ENCODE data around the gene GDF11. TPM values are rescaled to one million over a fixed set of nuclear protein-coding genes. Genes with fewer than 3 reads are reported as not detected.
A peak's percentile ranks its signal among the peaks of the same experiment; 100 is the strongest.
"Not testable (repeated sequence)": the region's sequence is repeated elsewhere in the genome, so short reads cannot be mapped to it uniquely, and the experiment has no call there.

The GDF11 gene
- total RNA-seq, 2 experiments from 2014 or later = 4.2 TPM

DNA sequence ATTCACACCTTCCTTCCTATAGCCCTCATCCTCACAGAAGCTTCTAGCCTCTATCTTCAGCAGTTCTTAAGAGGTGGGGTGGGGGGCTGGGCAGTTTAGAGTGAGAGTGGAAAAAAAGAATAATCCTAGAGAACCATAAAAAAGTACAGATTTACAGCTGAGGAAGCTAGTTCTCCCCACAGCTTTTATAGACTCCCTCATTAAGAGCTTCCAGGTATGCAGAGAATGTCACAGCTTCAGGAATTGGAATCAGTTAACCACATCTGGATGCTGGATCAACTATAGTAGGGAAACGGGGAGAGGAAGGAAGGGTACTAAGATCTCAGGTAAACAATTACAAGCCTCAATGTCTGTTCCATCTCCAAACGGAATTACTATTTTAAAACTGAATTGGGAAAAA, 12.3 kb downstream of the GDF11 start:
- DNase-seq = no peak
- no peaks in the 10 kb centered on the region for H3K27me3 Mint-ChIP-seq (ENCODE audit: low read depth)
- H3K4me3 Mint-ChIP-seq = no peak overlapping the region
- peaks cover 28% of the 10 kb centered on the region for H3K36me3 Mint-ChIP-seq (ENCODE audit: low read depth)
- no peaks in the 10 kb centered on the region for H3K9me3 Mint-ChIP-seq
- CTCF ChIA-PET = interaction anchor here (1.3 to 1.8 kb wide), 3 partner anchors 16 to 40 kb away, joined by 3 to 5 read pairs (median 4); no protein-coding TSS in a partner anchor
- H3K27ac Mint-ChIP-seq = peak overlapping the region; percentile 25
- H3K4me1 Mint-ChIP-seq (ENCODE audit: low read depth) = peaks cover 13% of the 10 kb centered on the region
- intact Hi-C loops (cut with micrococcal nuclease) = no loop called here

DNA sequence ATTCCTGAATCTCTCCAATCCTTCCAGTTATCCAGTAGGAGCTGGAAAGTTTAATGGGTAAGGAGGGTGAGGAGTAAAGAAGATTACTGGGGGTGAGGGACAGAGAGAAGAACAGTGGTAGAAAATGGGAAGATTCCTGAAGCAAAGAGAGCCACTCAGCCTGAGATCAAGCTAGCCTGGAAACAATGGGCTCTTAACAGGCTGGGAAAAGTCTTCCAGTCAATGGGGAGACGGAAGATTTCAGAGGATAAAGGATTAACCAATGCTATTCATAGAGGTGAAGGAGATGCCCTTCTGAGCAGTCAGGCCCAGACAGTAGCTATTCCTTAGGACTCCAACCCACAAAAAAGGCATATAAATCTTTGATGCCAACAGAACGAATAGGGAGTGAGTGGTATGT, 14.8 kb downstream of the GDF11 start:
- CTCF ChIA-PET = interaction anchor here (0.7 to 1.6 kb wide), 2 partner anchors 11 to 15 kb away, joined by 3 to 4 read pairs; no protein-coding TSS in a partner anchor
- Mint-ChIP-seq H3K36me3 (ENCODE audit: low read depth) (peaks cover 34% of the 10 kb centered on the region), H3K27ac (no peak overlapping the region), H3K9me3 (no peaks in the 10 kb centered on the region), H3K4me3 (no peak overlapping the region), H3K4me1 (ENCODE audit: low read depth) (peaks cover 25% of the 10 kb centered on the region), H3K27me3 (ENCODE audit: low read depth) (no peaks in the 10 kb centered on the region)
- intact Hi-C loops (cut with micrococcal nuclease) = no loop called here
- no peak for DNase-seq

DNA sequence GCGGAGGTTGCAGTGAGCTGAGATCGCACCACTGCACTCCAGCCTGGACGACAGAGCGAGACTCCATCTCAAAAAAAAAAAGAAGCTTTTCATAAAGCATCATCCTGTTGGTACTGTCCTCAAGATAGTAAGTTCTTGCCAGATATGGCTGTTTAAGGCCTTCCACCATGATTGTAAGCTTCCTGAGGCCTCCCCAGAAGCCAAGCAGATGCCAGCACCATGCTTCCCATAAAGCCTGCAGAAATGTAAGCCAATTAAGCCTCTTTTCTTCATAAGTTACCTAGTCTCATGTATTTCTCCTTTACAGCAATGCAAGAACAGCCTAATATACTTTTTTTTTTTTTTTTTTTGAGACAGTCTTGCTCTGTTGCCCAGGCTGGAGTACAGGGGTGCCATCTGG, 15.7 kb downstream of the GDF11 start:
- CTCF ChIA-PET = interaction anchor here (0.7 kb wide), 1 partner anchor 14 kb away, joined by 3 read pairs; no protein-coding TSS in a partner anchor
- intact Hi-C loops (cut with micrococcal nuclease); H3K27ac Mint-ChIP-seq; H3K9me3 Mint-ChIP-seq; H3K4me3 Mint-ChIP-seq; DNase-seq; H3K27me3 Mint-ChIP-seq (ENCODE audit: low read depth): not testable (repeated sequence)
- peaks cover 34% of the 10 kb centered on the region for H3K36me3 Mint-ChIP-seq (ENCODE audit: low read depth)
- H3K4me1 Mint-ChIP-seq (ENCODE audit: low read depth) = peaks cover 25% of the 10 kb centered on the region

DNA sequence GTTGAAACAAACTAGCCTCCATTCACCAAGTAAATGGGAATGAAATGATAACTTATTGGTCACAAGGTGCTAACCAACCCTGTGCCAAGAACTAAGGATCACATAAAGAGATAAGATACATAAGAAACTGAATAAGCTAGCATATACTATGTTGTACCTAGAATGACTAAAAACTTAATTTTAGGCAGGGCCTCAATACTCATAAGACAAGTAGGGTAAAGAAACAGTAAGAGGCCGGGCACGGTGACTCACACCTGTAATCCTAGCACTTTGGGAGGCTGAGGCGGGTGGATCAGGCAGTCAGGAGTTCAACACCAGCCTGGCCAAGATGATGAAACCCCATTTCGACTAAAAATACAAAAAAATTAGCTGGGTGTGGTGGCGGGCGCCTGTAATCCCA, 17.7 kb downstream of the GDF11 start:
- CTCF ChIA-PET = interaction anchor here (1.0 to 1.7 kb wide), 4 partner anchors 16 to 235 kb away, joined by 3 to 4 read pairs (median 4); no protein-coding TSS in a partner anchor
- Mint-ChIP-seq H3K36me3 (ENCODE audit: low read depth) (peaks cover 29% of the 10 kb centered on the region), H3K4me1 (ENCODE audit: low read depth) (peaks cover 18% of the 10 kb centered on the region), H3K27me3 (ENCODE audit: low read depth) (no peaks in the 10 kb centered on the region), H3K27ac (peak overlapping the region; percentile 69), H3K4me3 (no peak overlapping the region), H3K9me3 (no peaks in the 10 kb centered on the region)
- intact Hi-C loops (cut with micrococcal nuclease) = no loop called here
- DNase-seq = peak; percentile 72

DNA sequence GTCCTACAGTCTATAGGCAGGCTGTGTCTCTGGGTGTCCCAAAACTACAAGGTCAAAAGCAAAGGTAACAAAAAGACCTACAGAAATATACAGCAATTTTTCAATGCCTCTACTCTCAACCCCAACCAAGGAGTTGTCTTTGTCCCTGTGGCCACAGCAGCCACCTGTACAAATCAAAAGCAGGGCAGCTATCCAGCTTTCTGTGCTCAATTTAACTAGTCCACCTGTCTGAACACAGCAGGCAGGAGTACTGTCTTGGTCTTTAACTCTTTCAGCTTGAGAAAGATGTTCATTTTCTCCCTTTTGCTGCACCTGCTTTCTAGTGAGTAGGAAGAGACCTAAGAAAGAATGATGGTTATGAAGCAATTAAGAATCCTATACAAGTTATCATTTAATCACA, 19.7 kb downstream of the GDF11 start:
- CTCF ChIA-PET = interaction anchor here (1.2 kb wide), 1 partner anchor 24 kb away, joined by 6 read pairs; no protein-coding TSS in a partner anchor
- H3K9me3 Mint-ChIP-seq = no peaks in the 10 kb centered on the region

DNA sequence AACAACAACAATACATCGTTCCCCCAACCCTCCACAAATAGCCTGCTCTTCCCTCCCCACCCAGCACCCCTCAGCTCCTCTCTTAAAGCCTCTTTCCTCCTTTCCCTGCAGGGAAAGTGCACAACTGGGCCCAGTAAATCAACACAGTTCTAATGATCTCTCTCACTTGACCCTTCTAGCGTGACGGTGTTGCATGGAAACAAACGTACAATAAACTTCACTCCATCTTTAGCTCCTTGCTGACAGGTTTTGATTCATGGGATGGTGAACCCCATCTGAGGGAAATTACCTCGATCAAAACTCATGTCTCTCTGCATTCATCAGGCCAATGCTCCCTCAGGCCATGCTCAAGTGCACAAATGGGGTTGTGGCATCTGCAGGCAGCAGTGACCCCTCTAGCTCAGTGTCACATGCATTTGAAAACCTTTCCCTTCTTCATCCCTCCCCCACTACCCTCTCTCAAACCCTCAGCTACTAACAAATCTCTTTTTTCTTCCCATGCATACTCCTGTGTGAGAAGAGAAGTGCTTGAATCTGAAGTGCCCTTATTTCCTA, 22.9 kb downstream of the GDF11 start:
- CTCF ChIA-PET = interaction anchor here (0.6 kb wide), 1 partner anchor 102 kb away, joined by 3 read pairs; no protein-coding TSS in a partner anchor
- H3K27ac Mint-ChIP-seq = no peak overlapping the region

More for the DNA sequence above, 19.7 kb downstream of the GDF11 start:
- Mint-ChIP-seq H3K4me1 (ENCODE audit: low read depth) (peaks cover 13% of the 10 kb centered on the region), H3K4me3 (no peak overlapping the region), H3K27me3 (ENCODE audit: low read depth) (no peaks in the 10 kb centered on the region), H3K27ac (no peak overlapping the region), H3K36me3 (ENCODE audit: low read depth) (peaks cover 23% of the 10 kb centered on the region)
- intact Hi-C loops (cut with micrococcal nuclease) = no loop called here
- DNase-seq = no peak

DNA sequence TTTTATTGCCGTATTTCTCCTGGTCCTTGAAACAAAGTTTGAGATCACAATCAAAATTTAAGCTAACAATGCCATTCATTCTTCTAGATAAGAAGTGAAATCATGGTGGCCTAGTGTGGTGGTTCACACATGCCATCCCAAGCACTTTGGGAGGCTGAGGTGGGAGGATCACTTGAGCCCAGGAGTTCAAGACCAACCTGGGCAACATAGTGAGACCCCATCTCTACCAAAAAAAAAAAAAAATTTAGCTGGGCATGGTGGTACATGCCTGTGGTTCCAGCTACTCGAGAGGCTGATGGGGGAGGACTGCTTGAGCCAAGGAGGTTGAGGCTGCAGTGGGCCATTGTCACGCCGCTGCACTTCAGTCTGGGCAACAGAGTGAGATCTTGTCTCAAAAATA, 24.2 kb downstream of the GDF11 start:
- Mint-ChIP-seq H3K36me3 (ENCODE audit: low read depth) (peaks cover 16% of the 10 kb centered on the region), H3K9me3 (no peaks in the 10 kb centered on the region)

More for the DNA sequence above, 22.9 kb downstream of the GDF11 start:
- DNase-seq = no peak
- Mint-ChIP-seq H3K4me3 (no peak overlapping the region), H3K36me3 (ENCODE audit: low read depth) (peaks cover 9% of the 10 kb centered on the region), H3K27me3 (ENCODE audit: low read depth) (no peaks in the 10 kb centered on the region), H3K4me1 (ENCODE audit: low read depth) (peaks cover 10% of the 10 kb centered on the region), H3K9me3 (no peaks in the 10 kb centered on the region)
- intact Hi-C loops (cut with micrococcal nuclease) = no loop called here

DNA sequence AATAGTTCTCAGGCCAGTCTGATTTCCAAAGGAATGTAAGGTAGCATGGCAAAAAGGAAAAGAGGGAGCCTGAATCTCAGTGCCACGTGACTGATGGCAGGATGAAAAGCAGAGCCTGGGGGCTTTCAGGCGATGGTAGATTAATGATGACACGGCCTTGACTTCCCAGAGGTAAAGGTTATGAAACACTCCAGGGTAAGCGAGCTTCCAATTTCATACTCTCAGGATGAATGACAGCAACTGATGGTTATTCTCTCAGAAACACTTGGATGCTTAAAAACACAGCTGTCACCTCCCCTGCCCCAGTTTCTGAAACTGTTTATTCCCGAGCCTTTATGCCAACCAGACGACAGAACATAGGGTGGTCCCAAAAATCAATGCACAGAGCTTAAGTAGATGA, 28.8 kb downstream of the GDF11 start:
- CTCF ChIA-PET = interaction anchor here (0.7 to 1.7 kb wide), 4 partner anchors 15 to 269 kb away, joined by 3 to 6 read pairs (median 4); no protein-coding TSS in a partner anchor
- no peak overlapping the region for H3K27ac Mint-ChIP-seq

More for the DNA sequence above, 24.2 kb downstream of the GDF11 start:
- DNase-seq = no peak
- Mint-ChIP-seq H3K27me3 (ENCODE audit: low read depth) (no peaks in the 10 kb centered on the region), H3K4me3 (no peak overlapping the region), H3K27ac (no peak overlapping the region), H3K4me1 (ENCODE audit: low read depth) (peaks cover 4% of the 10 kb centered on the region)
- intact Hi-C loops (cut with micrococcal nuclease) = no loop called here
- CTCF ChIA-PET = interaction anchor here (0.6 kb wide), 1 partner anchor 53 kb away, joined by 3 read pairs; no protein-coding TSS in a partner anchor

DNA sequence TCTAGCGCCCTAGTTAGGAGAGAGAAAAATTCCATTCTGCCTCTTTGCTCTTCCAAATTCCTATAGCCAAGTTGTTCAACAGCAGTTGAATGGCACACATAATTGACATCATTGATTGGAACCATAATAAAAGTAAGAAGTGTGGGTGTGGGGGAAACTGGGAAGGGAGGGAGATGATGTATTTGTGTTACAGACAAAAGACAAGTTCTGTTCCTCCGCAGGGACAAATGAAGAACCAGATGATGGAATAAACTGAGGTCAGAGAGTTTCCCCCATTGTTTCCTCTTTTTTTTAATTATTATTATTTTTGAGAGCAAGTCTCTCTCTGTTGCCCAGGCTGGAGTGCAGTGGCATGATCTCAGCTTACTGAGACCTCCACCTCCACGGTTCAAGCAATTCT, 34.9 kb downstream of the GDF11 start:
- intact Hi-C loops (cut with micrococcal nuclease) = no loop called here
- CTCF ChIA-PET = interaction anchor here (0.6 to 0.7 kb wide), 2 partner anchors 39 to 307 kb away, joined by 3 read pairs; no protein-coding TSS in a partner anchor
- Mint-ChIP-seq H3K4me3 (no peak overlapping the region), H3K27ac (no peak overlapping the region), H3K27me3 (ENCODE audit: low read depth) (no peaks in the 10 kb centered on the region), H3K9me3 (no peaks in the 10 kb centered on the region), H3K36me3 (ENCODE audit: low read depth) (peaks cover 21% of the 10 kb centered on the region), H3K4me1 (ENCODE audit: low read depth) (no peaks in the 10 kb centered on the region)
- no peak for DNase-seq

More for the DNA sequence above, 28.8 kb downstream of the GDF11 start:
- Mint-ChIP-seq H3K9me3 (no peaks in the 10 kb centered on the region), H3K36me3 (ENCODE audit: low read depth) (peaks cover 23% of the 10 kb centered on the region), H3K4me1 (ENCODE audit: low read depth) (peaks cover 6% of the 10 kb centered on the region), H3K27me3 (ENCODE audit: low read depth) (no peaks in the 10 kb centered on the region), H3K4me3 (no peak overlapping the region)
- intact Hi-C loops (cut with micrococcal nuclease) = no loop called here
- DNase-seq = no peak

DNA sequence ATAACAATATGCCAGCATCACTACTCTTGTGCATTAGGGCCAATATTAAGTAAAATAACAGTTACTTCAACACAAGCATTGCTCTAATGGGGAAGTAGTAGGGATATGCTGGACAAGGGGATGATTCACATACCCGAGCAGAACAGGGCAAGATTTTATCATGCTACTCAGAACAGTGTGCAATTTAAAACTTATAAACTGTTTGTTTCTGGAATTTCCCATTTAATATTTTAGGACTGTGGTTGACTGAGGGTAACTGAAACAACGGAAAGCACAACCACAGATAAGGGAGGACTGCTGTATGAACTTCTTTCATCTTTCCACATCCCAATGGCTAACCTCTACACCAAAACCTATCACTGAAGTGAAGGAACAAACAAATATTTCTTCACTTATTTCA, 37.8 kb downstream of the GDF11 start:
- Mint-ChIP-seq H3K36me3 (ENCODE audit: low read depth) (peaks cover 24% of the 10 kb centered on the region), H3K27ac (peak overlapping the region; percentile 41), H3K4me3 (no peak overlapping the region), H3K4me1 (ENCODE audit: low read depth) (no peaks in the 10 kb centered on the region), H3K9me3 (no peaks in the 10 kb centered on the region), H3K27me3 (ENCODE audit: low read depth) (no peaks in the 10 kb centered on the region)
- DNase-seq = no peak
- intact Hi-C loops (cut with micrococcal nuclease) = no loop called here
- CTCF ChIA-PET = interaction anchor here (1.4 kb wide), 1 partner anchor 42 kb away, joined by 4 read pairs; no protein-coding TSS in a partner anchor

DNA sequence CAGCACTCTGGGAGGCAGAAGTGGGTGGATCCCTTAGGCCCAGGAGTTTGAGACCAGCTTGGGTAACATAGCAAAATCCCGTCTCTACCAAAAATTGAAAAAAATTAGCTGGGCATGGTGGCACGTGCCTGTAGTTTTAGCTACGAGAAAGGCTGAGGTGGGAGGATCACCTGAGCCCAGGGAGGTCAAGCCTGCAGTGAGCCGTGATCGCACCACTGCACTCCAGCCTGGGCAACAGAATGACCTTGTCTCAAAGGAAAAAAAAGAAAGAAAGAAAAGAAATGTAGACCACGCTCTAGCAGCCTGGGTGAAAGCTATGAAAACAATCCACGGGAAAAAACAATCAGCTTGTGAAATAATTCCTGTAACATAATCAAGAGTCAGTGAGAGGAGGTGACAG, 45.6 kb downstream of the GDF11 start:
- no peak for DNase-seq
- CTCF ChIA-PET = interaction anchor here (0.9 to 1.5 kb wide), 2 partner anchors 51 to 152 kb away, joined by 3 to 4 read pairs; no protein-coding TSS in a partner anchor
- H3K4me1 Mint-ChIP-seq (ENCODE audit: low read depth) = no peaks in the 10 kb centered on the region
- intact Hi-C loops (cut with micrococcal nuclease) = no loop called here
- no peaks in the 10 kb centered on the region for H3K9me3 Mint-ChIP-seq
- H3K36me3 Mint-ChIP-seq (ENCODE audit: low read depth) = peaks cover 33% of the 10 kb centered on the region
- H3K27ac Mint-ChIP-seq = no peak overlapping the region
- no peaks in the 10 kb centered on the region for H3K27me3 Mint-ChIP-seq (ENCODE audit: low read depth)
- no peak overlapping the region for H3K4me3 Mint-ChIP-seq

DNA sequence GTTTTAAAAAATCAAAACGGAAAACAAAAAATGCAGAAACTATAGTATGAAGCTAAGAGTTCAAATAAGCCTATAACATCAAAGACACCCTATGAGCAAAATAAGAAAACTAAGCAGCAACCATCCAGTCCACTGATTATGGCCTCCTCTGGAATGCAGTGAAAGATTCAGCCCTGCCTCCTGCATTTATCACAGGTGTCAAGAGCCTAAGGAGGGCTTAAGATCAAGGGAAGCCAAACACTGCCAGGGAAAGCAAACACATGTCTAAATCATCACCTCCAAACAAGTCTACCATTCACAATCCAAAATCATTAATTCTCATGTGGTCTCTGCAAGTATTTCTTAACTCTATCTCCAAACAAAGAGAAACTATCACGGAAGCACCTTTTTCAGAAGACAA, 46.2 kb downstream of the GDF11 start:
- H3K9me3 Mint-ChIP-seq = no peaks in the 10 kb centered on the region
- H3K27ac Mint-ChIP-seq = no peak overlapping the region
- DNase-seq = no peak
- peaks cover 36% of the 10 kb centered on the region for H3K36me3 Mint-ChIP-seq (ENCODE audit: low read depth)
- no peaks in the 10 kb centered on the region for H3K27me3 Mint-ChIP-seq (ENCODE audit: low read depth)
- CTCF ChIA-PET = interaction anchor here (0.9 kb wide), 1 partner anchor 51 kb away, joined by 4 read pairs; no protein-coding TSS in a partner anchor
- no peak overlapping the region for H3K4me3 Mint-ChIP-seq
- no peaks in the 10 kb centered on the region for H3K4me1 Mint-ChIP-seq (ENCODE audit: low read depth)
- intact Hi-C loops (cut with micrococcal nuclease) = no loop called here

DNA sequence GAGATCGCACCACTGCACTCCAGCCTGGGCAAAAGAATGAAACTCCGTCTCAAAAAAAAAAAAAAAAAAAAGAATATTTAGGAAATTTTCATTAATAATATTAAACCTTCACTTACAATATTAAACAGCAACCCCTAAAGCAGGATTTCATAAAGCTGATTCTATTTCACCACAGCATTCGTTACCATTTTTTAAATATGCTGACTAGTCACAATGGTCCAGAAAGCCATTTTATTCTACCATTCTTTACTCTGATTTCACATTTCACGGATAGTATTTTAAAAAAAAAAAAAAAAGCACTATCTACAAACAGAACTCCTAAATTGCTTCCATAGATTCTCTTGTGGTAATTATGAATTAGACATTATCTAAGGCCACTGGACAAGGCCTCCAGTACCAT, 47.0 kb downstream of the GDF11 start:
- H3K27ac Mint-ChIP-seq = no peak overlapping the region
- CTCF ChIA-PET = interaction anchor here (1.4 kb wide), 1 partner anchor 52 kb away, joined by 3 read pairs; no protein-coding TSS in a partner anchor
- intact Hi-C loops (cut with micrococcal nuclease) = no loop called here
- H3K36me3 Mint-ChIP-seq (ENCODE audit: low read depth) = peaks cover 40% of the 10 kb centered on the region
- no peak overlapping the region for H3K4me3 Mint-ChIP-seq
- no peak for DNase-seq
- no peaks in the 10 kb centered on the region for H3K4me1 Mint-ChIP-seq (ENCODE audit: low read depth)
- no peaks in the 10 kb centered on the region for H3K27me3 Mint-ChIP-seq (ENCODE audit: low read depth)
- H3K9me3 Mint-ChIP-seq = no peaks in the 10 kb centered on the region

Data from activated naive CD4-positive, alpha-beta T cell treated with anti-CD3 and anti-CD28 coated beads for 36 hours (primary cell).